NB4 (cell line): ENCODE results near the gene CDH23.

Experiments
- TF ChIP-seq, protein P1 (sequence below): IDR thresholded peaks from 2 replicates; pipeline ENCODE4 v1.6.1; 2011; ENCODE audit warnings: low read depth, low read length
- TF ChIP-seq, protein P2 (sequence below): IDR thresholded peaks from one replicate; pipeline ENCODE4 v1.5.1; 2012; ENCODE audit warnings: low read depth, low read length

DNA sequence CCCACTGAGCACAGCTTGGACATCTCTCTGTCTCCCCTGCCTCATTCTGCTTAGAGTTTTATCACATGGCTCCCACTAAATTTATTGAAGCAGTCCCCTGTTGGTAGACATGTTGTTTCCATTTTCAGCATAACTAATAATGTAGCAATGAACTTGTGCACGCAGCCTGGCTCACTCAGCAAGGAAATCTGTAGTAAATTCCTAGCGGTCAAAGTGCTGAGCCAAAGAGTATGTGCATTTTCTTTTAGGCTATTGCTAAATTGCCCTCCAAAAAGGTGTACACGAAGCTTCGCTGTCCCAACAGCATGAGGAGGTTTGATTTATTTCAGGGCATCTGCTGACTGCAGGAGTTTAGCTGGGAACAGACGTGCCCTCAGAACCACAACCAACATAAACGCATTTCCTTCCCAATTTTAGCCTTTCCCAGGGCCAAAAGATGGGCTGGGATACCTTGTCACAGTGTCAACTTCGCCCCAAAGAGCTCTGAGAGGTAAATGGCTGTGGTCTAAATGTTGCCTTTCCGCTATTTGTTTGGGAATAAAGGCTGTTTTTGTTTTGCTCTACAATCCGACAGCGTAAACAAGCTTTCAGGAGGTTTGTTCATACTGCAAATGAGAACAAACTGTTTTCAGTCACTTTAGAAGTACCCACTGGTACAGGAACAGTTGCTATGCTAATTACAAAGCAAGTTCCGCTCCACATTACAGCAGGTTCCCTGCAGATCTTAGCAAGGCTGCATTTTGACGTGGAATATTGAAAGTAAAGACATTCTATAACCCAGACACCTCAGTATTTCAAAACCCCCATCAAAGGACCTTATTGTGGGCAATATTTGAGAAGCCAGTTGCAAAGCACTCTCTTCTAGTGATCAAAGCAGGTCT is 359.8 kb downstream of the CDH23 start:
- TF ChIP-seq, protein P1, sequence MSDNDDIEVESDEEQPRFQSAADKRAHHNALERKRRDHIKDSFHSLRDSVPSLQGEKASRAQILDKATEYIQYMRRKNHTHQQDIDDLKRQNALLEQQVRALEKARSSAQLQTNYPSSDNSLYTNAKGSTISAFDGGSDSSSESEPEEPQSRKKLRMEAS: no peak
- TF ChIP-seq, protein P2, sequence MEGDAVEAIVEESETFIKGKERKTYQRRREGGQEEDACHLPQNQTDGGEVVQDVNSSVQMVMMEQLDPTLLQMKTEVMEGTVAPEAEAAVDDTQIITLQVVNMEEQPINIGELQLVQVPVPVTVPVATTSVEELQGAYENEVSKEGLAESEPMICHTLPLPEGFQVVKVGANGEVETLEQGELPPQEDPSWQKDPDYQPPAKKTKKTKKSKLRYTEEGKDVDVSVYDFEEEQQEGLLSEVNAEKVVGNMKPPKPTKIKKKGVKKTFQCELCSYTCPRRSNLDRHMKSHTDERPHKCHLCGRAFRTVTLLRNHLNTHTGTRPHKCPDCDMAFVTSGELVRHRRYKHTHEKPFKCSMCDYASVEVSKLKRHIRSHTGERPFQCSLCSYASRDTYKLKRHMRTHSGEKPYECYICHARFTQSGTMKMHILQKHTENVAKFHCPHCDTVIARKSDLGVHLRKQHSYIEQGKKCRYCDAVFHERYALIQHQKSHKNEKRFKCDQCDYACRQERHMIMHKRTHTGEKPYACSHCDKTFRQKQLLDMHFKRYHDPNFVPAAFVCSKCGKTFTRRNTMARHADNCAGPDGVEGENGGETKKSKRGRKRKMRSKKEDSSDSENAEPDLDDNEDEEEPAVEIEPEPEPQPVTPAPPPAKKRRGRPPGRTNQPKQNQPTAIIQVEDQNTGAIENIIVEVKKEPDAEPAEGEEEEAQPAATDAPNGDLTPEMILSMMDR: no peak
